ENCODE data around the gene CHCHD3.
"Not testable (repeated sequence)": the region's sequence is repeated elsewhere in the genome, so short reads cannot be mapped to it uniquely, and the experiment has no call there.

CHCHD3 gene

GRCh38 chr7:133001727-133002126, 80.2 kb downstream of the CHCHD3 start:
- DNase-seq (ENCODE audit: low spot score), result no peak

GRCh38 chr7:132999845-133000244, 82.0 kb downstream of the CHCHD3 start:
- DNase-seq (ENCODE audit: low spot score), result no peak

GRCh38 chr7:132998763-132999162, 83.1 kb downstream of the CHCHD3 start:
- no peak for DNase-seq (ENCODE audit: low spot score)

GRCh38 chr7:132997505-132997904, 84.4 kb downstream of the CHCHD3 start:
- DNase-seq (ENCODE audit: low spot score), result no peak

- no peak for DNase-seq (ENCODE audit: low spot score)
Observed at GRCh38 chr7:132996581-132997242, 85.2 kb downstream of the CHCHD3 start.

- no peak for DNase-seq (ENCODE audit: low spot score)
Observed at GRCh38 chr7:132993377-132994013, 88.4 kb downstream of the CHCHD3 start.

GRCh38 chr7:132991615-132992587, 90.0 kb downstream of the CHCHD3 start:
- DNase-seq (ENCODE audit: low spot score), result no peak

GRCh38 chr7:132988117-132988516, 93.8 kb downstream of the CHCHD3 start:
- no peak for DNase-seq (ENCODE audit: low spot score)

GRCh38 chr7:132980402-132980801, 101.5 kb downstream of the CHCHD3 start:
- DNase-seq (ENCODE audit: low spot score), result no peak

- DNase-seq (ENCODE audit: low spot score), result no peak
Observed at GRCh38 chr7:132979524-132979923, 102.4 kb downstream of the CHCHD3 start.

GRCh38 chr7:132977234-132977633, 104.7 kb downstream of the CHCHD3 start:
- no peak for DNase-seq (ENCODE audit: low spot score)

- no peak for DNase-seq (ENCODE audit: low spot score)
Observed at GRCh38 chr7:132972745-132973144, 109.1 kb downstream of the CHCHD3 start.

- no peak for DNase-seq (ENCODE audit: low spot score)
Observed at GRCh38 chr7:132970257-132970656, 111.6 kb downstream of the CHCHD3 start.

GRCh38 chr7:132969520-132969919, 112.4 kb downstream of the CHCHD3 start:
- DNase-seq (ENCODE audit: low spot score), result no peak

GRCh38 chr7:132967470-132967848, 114.4 kb downstream of the CHCHD3 start:
- DNase-seq (ENCODE audit: low spot score), result not testable (repeated sequence)

- DNase-seq (ENCODE audit: low spot score), result no peak
Observed at GRCh38 chr7:132966754-132967469, 115.0 kb downstream of the CHCHD3 start.

GRCh38 chr7:132965951-132966350, 115.9 kb downstream of the CHCHD3 start:
- no peak for DNase-seq (ENCODE audit: low spot score)

GRCh38 chr7:132964876-132965275, 117.0 kb downstream of the CHCHD3 start:
- DNase-seq (ENCODE audit: low spot score), result no peak

GRCh38 chr7:132959891-132960290, 122.0 kb downstream of the CHCHD3 start:
- DNase-seq (ENCODE audit: low spot score), result no peak

GRCh38 chr7:132956556-132956955, 125.3 kb downstream of the CHCHD3 start:
- DNase-seq (ENCODE audit: low spot score), result no peak

GRCh38 chr7:132953468-132953867, 128.4 kb downstream of the CHCHD3 start:
- DNase-seq (ENCODE audit: low spot score), result no peak

- no peak for DNase-seq (ENCODE audit: low spot score)
Observed at GRCh38 chr7:132950725-132951124, 131.2 kb downstream of the CHCHD3 start.

Data from activated CD4-positive, alpha-beta T cell treated with anti-CD3 and anti-CD28 coated beads, Interleukin-2, Interleukin-4, amounts not matched to agents 100 ng/mL and 50 ng/mL, durations not matched to agents 16 hours and 8 hours (primary cell).